GM21367 (cell line): ENCODE measurements around the gene SPEF1.
"Not testable (repeated sequence)": the region's sequence is repeated elsewhere in the genome, so short reads cannot be mapped to it uniquely, and the experiment has no call there.

Experiments
- ATAC-seq: cut with Tn5 transposase; IDR thresholded peaks from one replicate; pipeline ENCODE4 v1.9.1; 2021; ENCODE audit not compliant: unreplicated experiment

The SPEF1 gene

GRCh38 chr20:3781153-3781910 is at the start of gene SPEF1:
SPEF1 (minus strand) TSS chr20:3781448; CDS start chr20:3781287, 161 bp downstream.
- no peak for ATAC-seq

DNA sequence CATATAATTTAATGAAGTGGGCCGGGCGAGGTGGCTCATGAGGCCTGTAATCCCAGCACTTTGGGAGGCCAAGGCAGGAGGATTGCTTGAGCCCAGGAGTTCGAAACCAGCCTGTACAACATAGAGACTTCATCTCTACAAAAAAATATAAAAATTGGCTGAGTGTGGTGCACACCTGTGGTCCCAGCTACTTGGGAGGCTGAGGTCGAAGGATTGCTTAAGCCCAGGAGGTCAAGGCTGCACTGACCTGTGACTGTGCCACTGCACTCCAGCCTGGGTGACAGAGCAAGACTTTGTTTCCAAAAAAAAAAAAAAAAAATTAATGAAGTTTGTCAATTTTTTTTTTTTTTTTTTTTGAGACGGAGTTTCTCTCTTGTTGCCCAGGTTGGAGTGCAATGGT is 48.6 kb upstream of the SPEF1 start:
- not testable (repeated sequence) for ATAC-seq

GRCh38 chr20:3828798-3829197 is 47.5 kb upstream of the SPEF1 start:
- ATAC-seq, result no peak

- ATAC-seq, result no peak
These were observed 45.2 kb upstream of the SPEF1 start for GRCh38 chr20:3826420-3826819.

GRCh38 chr20:3825526-3825925 is 44.3 kb upstream of the SPEF1 start:
- no peak for ATAC-seq

DNA sequence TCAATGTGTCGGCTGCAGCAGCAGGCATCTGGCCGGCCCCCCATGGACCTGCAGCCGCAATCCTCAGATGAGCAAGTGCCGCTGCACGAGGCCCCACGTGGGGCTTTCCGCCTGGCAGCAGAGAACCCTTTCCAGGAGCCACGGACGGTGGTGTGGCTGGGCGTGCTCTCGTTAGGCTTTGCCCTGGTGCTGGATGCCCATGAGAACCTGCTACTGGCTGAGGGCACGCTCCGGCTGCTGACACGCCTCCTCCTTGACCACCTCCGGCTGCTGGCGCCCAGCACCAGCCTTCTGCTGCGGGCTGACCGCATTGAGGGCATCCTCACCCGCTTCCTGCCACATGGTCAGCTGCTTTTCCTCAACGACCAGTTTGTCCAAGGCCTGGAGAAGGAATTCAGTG is 42.6 kb upstream of the SPEF1 start:
- ATAC-seq, result no peak

DNA sequence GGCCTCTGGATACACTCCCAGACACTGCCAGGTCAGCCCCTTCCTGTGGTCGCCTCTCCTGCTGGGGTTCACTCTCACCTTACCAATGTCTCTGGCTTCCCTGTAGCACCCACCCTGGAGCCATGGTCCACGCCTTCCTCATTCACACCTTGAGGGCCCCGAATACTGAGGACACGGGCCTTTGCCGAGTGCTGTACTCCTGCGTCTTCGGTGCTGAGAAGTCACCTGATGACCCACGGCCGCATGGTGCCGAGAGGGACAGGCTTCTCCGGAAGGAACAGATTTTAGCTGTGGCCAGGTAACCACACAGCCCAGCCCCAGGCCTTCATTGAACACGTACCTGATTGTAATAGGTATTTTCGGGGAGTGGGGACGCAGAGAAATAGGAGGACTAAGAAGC is 40.7 kb upstream of the SPEF1 start:
- ATAC-seq, result no peak

- ATAC-seq, result no peak
These were observed 39.9 kb upstream of the SPEF1 start for GRCh38 chr20:3820901-3821727.

- peak; percentile 65 for ATAC-seq
These were observed 39.0 kb upstream of the SPEF1 start, which contains the start of gene AP5S1 for GRCh38 chr20:3820048-3820900. AP5S1 (plus strand) TSS chr20:3820547; CDS start chr20:3822118, 1,571 bp downstream.

DNA sequence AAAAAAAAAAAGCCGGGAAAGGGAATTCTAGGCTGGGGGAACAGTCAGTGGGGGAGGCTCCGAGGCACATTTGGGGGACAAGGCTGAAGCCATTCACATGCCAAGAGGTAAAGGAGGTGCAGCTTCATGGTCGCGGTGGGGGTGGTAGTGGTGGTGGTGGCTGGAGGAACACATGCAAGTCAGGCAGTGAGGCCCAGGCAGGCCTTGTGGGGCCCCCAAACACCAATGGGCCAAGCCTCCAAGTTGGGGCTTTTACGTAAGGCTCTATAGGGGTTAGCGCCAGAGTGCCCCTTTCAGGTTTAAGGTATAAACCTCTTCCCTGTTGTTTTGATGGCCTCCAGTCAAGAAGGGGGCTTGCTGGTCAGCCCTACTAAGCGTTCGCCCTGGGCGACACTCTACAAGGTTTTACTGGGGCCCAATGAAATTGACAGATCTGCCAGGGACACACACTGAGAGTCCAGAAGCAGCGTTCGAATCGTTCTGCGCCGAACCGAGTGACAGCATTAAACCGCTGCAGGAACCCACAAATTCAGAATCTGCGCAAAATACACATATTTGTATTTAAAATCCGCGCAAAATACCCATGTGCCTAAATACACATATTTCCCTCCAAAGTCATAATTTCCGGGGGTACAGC is 38.3 kb upstream of the SPEF1 start:
- ATAC-seq, result no peak

DNA sequence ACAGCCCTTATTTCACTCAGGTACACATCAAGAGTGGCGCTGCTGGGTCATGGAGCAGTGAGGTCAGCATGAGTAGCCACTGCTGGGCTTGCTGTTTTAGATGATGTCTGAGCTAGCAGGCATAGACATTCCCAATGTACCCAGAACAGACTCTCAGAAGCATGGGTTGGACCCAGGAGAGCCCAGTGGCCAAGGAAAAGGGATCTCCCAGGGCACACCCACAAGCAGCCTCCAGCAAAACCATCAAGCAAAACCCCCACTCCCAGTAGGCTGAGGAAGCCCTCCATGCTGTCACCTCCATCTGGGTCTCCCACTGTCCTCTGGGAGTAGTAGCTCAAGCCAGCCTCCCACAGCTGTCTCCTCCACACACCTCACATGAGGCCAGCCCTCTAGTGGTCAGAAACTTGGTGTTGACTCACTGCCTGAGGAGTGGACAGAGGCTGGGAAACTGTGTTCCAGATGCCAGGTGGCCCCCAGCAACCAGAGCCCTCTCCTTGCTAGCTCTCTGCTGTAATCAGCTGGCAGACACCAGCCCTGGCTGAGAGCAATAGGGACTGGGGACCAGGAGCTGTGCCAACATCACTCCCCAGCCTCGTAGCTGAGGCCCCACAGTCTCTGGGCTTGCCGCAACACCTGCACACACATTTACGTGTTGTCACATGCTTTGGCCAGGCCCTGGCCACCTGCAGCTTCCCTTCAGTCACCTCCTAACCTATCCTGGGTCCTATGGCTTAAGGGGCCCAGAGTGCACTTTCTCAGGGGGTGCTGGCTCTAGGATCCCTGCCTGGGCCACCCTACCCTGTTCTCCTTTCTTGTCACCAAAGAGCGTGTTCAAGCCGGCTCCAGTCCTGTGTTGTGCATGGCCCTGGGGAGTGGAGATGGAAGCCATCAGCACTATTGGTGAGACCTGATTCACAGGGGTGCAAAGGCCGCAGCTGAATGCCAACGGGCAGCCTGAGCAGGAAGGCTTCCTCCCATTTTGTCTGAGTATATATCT is 37.2 kb upstream of the SPEF1 start:
- ATAC-seq, result no peak

GRCh38 chr20:3815703-3816315 is 34.6 kb upstream of the SPEF1 start:
- no peak for ATAC-seq

DNA sequence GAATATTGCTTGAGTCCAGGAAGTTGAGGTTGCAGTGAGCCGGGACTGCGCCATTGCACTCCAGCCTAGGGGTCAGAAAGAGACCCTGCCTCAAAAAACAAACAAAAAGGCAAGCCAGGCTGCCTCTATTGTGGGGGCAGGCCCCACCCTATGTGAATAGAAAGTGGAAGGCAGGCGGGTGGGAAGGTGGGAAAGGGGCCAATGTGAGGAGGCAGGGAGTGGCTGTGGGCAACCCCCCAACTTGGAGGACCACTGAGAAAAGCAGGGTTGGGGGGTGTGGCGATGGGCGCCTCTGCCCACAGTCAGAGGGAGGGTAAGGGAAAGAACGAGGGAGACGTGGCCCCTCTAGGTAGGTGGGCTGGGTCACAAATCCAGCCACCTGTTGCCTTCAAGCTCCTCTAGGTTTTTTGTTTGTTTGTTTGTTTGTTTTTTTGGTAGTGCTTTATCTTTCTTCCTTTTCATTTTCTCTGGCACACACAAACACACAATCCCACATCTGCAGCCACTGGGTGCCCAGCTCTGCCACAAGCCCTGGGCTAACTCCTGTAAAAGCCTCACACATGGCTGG is 33.8 kb upstream of the SPEF1 start:
- no peak for ATAC-seq

DNA sequence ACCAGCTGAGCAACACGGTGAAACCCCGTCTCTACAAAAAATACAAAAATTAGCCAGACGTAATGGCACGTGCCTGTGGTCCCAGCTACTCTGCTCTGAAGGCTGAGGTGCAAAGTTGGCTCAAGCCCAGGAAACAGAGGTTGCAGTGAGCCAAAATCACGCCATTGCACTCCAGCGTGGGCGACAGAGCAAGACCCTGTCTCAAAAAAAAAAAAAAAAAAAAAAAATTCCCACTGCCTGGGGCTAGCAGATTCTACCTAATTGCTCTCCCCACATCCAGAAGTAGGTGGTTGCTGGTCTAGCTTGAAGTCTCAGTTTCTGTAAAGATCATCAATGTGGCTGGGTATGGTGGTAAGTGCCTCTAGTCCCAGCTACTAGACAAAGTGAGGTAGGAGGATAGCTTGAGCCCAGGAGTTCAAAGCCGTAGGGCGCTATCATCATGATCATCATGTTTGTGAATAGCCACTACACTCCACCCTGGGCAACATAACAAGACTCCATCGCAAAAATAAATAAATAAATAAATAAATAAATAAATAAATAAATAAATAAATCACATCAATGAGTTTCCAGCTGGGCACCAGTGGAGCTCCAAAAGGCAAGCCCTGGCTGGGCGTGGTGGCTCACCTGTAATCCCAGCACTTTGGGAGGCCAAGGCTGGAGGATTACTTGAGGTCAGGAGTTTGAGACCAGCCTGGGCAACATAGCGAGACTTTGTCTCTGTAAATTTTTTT is 32.8 kb upstream of the SPEF1 start:
- ATAC-seq, result no peak

- no peak for ATAC-seq
These were observed 32.0 kb upstream of the SPEF1 start for GRCh38 chr20:3812975-3813847.

DNA sequence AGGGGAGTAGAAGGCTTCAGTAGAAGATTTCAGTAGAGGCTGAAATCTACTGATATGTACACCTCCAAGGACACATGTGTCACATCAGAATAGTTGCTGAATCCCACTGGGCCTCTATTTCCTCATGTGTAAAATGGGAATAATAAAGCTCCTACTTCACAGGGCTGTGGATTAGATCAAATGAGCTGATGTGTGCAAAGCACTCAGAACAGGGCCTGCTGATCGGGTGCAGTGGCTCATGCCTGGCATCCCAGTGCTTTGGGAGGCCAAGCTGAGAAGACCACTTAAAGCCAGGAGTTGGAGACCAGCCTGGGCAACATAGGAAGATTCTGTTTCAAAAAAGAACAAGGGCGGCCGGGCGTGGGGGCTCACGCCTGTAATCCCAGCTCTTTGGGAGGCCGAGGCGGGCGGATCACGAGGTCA is 31.0 kb upstream of the SPEF1 start:
- ATAC-seq, result no peak
